GM23338 (cell line): Measurements from ENCODE around the gene OR2B2. TPM values are rescaled to one million over a fixed set of nuclear protein-coding genes. Genes with fewer than 3 reads are reported as not detected.

Source experiments
- ATAC-seq: fragments of 200-7000 bp; cut with Tn5 transposase; 3 replicates; pipeline ENCODE4 v1.9.1; 2020
- DNase-seq: peaks from one replicate; pipeline ENCODE4 v3.0.0-alpha.2; 2015; ENCODE audit warnings: low spot score
- H2AFZ ChIP-seq: fragments of 200-600 bp; sonication (generic); 2 replicates; pipeline ENCODE4 v1.8.0; 2016; ENCODE audit warnings: antibody characterized with exemption, mild to moderate bottlenecking, moderate library complexity
- H3F3A ChIP-seq: fragments of 200-600 bp; sonication (generic); replicated peaks from 2 replicates; pipeline ENCODE4 v1.8.0; 2017; ENCODE audit warnings: antibody characterized with exemption, mixed run types, low read depth
- H3K27ac ChIP-seq: fragments of 200-600 bp; sonication (generic); 2 replicates; pipeline ENCODE4 v1.6.1; 2016; ENCODE audit warnings: low read depth
- H3K27me3 ChIP-seq: fragments of 200-600 bp; sonication (generic); 2 replicates; pipeline ENCODE4 v1.8.0; 2016; ENCODE audit warnings: mild to moderate bottlenecking, mixed run types, moderate library complexity; ENCODE audit not compliant: insufficient read depth
- H3K36me3 ChIP-seq: fragments of 200-600 bp; sonication (generic); 2 replicates; pipeline ENCODE4 v1.8.0; 2016; ENCODE audit warnings: mild to moderate bottlenecking; ENCODE audit not compliant: insufficient read depth
- H3K4me1 ChIP-seq: fragments of 200-600 bp; sonication (generic); 2 replicates; pipeline ENCODE4 v1.8.0; 2016; ENCODE audit warnings: mild to moderate bottlenecking, moderate library complexity; ENCODE audit not compliant: insufficient read depth
- H3K4me2 ChIP-seq: fragments of 200-600 bp; sonication (generic); 2 replicates; pipeline ENCODE4 v1.7.1; 2017; ENCODE audit warnings: mixed run types
- H3K4me3 ChIP-seq: fragments of 200-600 bp; sonication (generic); 2 replicates; pipeline ENCODE4 v1.6.1; 2016; ENCODE audit warnings: mixed run types
- H3K79me2 ChIP-seq: fragments of 200-600 bp; sonication (generic); replicated peaks from 2 replicates; pipeline ENCODE4 v1.8.0; 2017; ENCODE audit warnings: mild to moderate bottlenecking; ENCODE audit not compliant: insufficient read depth
- H3K9me2 ChIP-seq: fragments of 200-600 bp; sonication (generic); 2 replicates; pipeline ENCODE4 v1.8.0; 2017; ENCODE audit not compliant: insufficient read depth
- H4K20me1 ChIP-seq: fragments of 200-600 bp; sonication (generic); replicated peaks from 2 replicates; pipeline ENCODE4 v1.8.0; 2017; ENCODE audit warnings: mild to moderate bottlenecking; ENCODE audit not compliant: insufficient read depth
- H3K27ac Mint-ChIP-seq: 2 replicates; pipeline ENCODE4 v1.8.0; 2020; ENCODE audit warnings: inconsistent platforms, mild to moderate bottlenecking, moderate library complexity, mixed read lengths
- H3K27me3 Mint-ChIP-seq: 3 replicates; pipeline ENCODE4 v1.8.0; 2022; ENCODE audit warnings: low read depth, mild to moderate bottlenecking, moderate library complexity, mixed read lengths, inconsistent platforms; ENCODE audit not compliant: insufficient read depth, poor library complexity
- H3K36me3 Mint-ChIP-seq: 3 replicates; pipeline ENCODE4 v1.8.0; 2021; ENCODE audit warnings: low read depth, mild to moderate bottlenecking, inconsistent platforms, moderate library complexity, mixed read lengths
- H3K4me1 Mint-ChIP-seq: 3 replicates; pipeline ENCODE4 v1.8.0; 2020; ENCODE audit warnings: mild to moderate bottlenecking, inconsistent platforms, mixed read lengths
- H3K4me3 Mint-ChIP-seq: 3 replicates; pipeline ENCODE4 v1.8.0; 2021; ENCODE audit warnings: moderate library complexity, mild to moderate bottlenecking, inconsistent platforms, mixed read lengths
- H3K9me3 Mint-ChIP-seq: 3 replicates; pipeline ENCODE4 v1.8.0; 2020; ENCODE audit warnings: moderate library complexity, mild to moderate bottlenecking, inconsistent platforms, mixed read lengths
- EZH2 ChIP-seq: fragments of 200-600 bp; sonication (generic); IDR thresholded peaks from one replicate; pipeline ENCODE4 v1.8.0; 2017; ENCODE audit warnings: antibody characterized with exemption, mild to moderate bottlenecking, low read depth; ENCODE audit not compliant: unreplicated experiment
- EZH2phosphoT487 ChIP-seq: fragments of 200-600 bp; sonication (generic); IDR thresholded peaks from one replicate; pipeline ENCODE4 v1.8.1; 2018; ENCODE audit warnings: antibody characterized with exemption; ENCODE audit not compliant: unreplicated experiment
- JUNB ChIP-seq: IDR thresholded peaks from one replicate; pipeline ENCODE4 v1.6.1; 2016; ENCODE audit warnings: antibody characterized with exemption; ENCODE audit not compliant: unreplicated experiment
- POLR2AphosphoS5 ChIP-seq: IDR thresholded peaks from 2 replicates; pipeline ENCODE4 v1.6.1; 2016; ENCODE audit warnings: antibody characterized with exemption, low read depth
- STAT1 ChIP-seq: IDR thresholded peaks from one replicate; pipeline ENCODE4 v1.6.1; 2016; ENCODE audit warnings: antibody characterized with exemption; ENCODE audit not compliant: unreplicated experiment
- ZNF114 ChIP-seq: fragments of 250-450 bp; sonication (Bioruptor Pico); IDR thresholded peaks from 2 replicates; pipeline ENCODE4 v1.5.0; 2020; ENCODE audit warnings: mild to moderate bottlenecking, moderate library complexity
- ZNF331 ChIP-seq: fragments of 250-450 bp; sonication (Bioruptor Pico); IDR thresholded peaks from 2 replicates; pipeline ENCODE4 v1.5.0; 2020; ENCODE audit warnings: low read depth, mild to moderate bottlenecking, moderate library complexity
- ZNF462 ChIP-seq: fragments of 250-450 bp; sonication (Bioruptor Pico); IDR thresholded peaks from 2 replicates; pipeline ENCODE4 v1.5.0; 2020; ENCODE audit warnings: mild to moderate bottlenecking, moderate library complexity
- polyA plus RNA-seq: library from polyadenylated mRNA; unstranded; fragments of >200 nt; fragmentation: Nextera tagmentation; extraction: Ambion mirVana; gene quantifications from 2 replicates; pipeline ENCODE4 v1.2.1, GENCODE V29; 2016
- total RNA-seq: library from RNA; depleted of rRNA; stranded (reverse); fragments of >200 nt; shearing (Covaris generic); gene quantifications from 2 replicates; pipeline ENCODE4 v1.2.3, GENCODE V29; 2014
- TF ChIP-seq, protein P1 (sequence below), 2 experiments: fragments of 200-600 bp in 1 of 2; sonication (generic) in 1 of 2; conservative IDR thresholded peaks; 2 replicates each; pipeline versions ENCODE4 v1.5.1 to v1.6.1; 2016 to 2017; ENCODE audit warnings: antibody characterized with exemption in 2 of 2, low read depth in 2 of 2, mild to moderate bottlenecking in 2 of 2, moderate library complexity in 1 of 2
- TF ChIP-seq, protein P2 (sequence below): IDR thresholded peaks from 2 replicates; pipeline ENCODE4 v1.6.1; 2016; ENCODE audit warnings: antibody characterized with exemption

OR2B2 gene
- total and polyA plus RNA-seq, 2 experiments from 2014 or later = 0.38 TPM; not detected in 1

- Mint-ChIP-seq H3K36me3 (no peaks in the 10 kb centered on the region), H3K27me3 (peaks cover 38% of the 10 kb centered on the region), H3K4me1 (peaks cover 27% of the 10 kb centered on the region), H3K4me3 (peak overlapping the region; percentile 89), H3K9me3 (peaks cover 3% of the 10 kb centered on the region; the same call in 2 of the 3 replicates), H3K27ac (peak overlapping the region; percentile 100)
- Histone ChIP-seq H3F3A (peaks cover 3% of the 10 kb centered on the region; the same call in 1 of the 2 replicates), H3K4me1 (peaks cover 10% of the 10 kb centered on the region; the same call in 1 of the 2 replicates), H3K27ac (peak overlapping the region; percentile 97), H3K27me3 (no peaks in the 10 kb centered on the region), H3K79me2 (no peaks in the 10 kb centered on the region), H3K4me3 (peak overlapping the region; percentile 60), H3K9me2 (no peaks in the 10 kb centered on the region), H4K20me1 (no peaks in the 10 kb centered on the region), H3K4me2 (peak overlapping the region; percentile 67), H3K36me3 (no peaks in the 10 kb centered on the region), H2AFZ (no peak overlapping the region)
- DNase-seq = peak; percentile 76
- peak; percentile 41 for ATAC-seq
- TF ChIP-seq ZNF114 (no peak), STAT1 (no peak), JUNB (peak; percentile 38), POLR2AphosphoS5 (peak; percentile 97), EZH2 (no peak), EZH2phosphoT487 (no peak), ZNF462 (CRISPR knock-in tag) (no peak), ZNF331 (CRISPR knock-in tag) (no peak)
- TF ChIP-seq, protein P1, sequence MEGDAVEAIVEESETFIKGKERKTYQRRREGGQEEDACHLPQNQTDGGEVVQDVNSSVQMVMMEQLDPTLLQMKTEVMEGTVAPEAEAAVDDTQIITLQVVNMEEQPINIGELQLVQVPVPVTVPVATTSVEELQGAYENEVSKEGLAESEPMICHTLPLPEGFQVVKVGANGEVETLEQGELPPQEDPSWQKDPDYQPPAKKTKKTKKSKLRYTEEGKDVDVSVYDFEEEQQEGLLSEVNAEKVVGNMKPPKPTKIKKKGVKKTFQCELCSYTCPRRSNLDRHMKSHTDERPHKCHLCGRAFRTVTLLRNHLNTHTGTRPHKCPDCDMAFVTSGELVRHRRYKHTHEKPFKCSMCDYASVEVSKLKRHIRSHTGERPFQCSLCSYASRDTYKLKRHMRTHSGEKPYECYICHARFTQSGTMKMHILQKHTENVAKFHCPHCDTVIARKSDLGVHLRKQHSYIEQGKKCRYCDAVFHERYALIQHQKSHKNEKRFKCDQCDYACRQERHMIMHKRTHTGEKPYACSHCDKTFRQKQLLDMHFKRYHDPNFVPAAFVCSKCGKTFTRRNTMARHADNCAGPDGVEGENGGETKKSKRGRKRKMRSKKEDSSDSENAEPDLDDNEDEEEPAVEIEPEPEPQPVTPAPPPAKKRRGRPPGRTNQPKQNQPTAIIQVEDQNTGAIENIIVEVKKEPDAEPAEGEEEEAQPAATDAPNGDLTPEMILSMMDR (conservative IDR thresholded peaks at IDR 0.05; ENCODE audit: low read depth in 2 of 2) = no peak
- TF ChIP-seq, protein P2, sequence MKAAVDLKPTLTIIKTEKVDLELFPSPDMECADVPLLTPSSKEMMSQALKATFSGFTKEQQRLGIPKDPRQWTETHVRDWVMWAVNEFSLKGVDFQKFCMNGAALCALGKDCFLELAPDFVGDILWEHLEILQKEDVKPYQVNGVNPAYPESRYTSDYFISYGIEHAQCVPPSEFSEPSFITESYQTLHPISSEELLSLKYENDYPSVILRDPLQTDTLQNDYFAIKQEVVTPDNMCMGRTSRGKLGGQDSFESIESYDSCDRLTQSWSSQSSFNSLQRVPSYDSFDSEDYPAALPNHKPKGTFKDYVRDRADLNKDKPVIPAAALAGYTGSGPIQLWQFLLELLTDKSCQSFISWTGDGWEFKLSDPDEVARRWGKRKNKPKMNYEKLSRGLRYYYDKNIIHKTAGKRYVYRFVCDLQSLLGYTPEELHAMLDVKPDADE = peak; percentile 89
These were observed 38.9 kb downstream of the OR2B2 start for GRCh38 chr6:27873021-27873940.
